K562 (cell line): Measurements from ENCODE around the gene CAMK2N1. TPM values are rescaled to one million over a fixed set of nuclear protein-coding genes. Genes with fewer than 3 reads are reported as not detected.

Experiments
- AFF1 ChIP-seq, 2 experiments: fragments of 450-650 bp; IDR thresholded peaks; 2 replicates each; pipeline ENCODE4 v1.6.1; 2018; ENCODE audit warnings: mild to moderate bottlenecking in 2 of 2, low read depth in 1 of 2; ENCODE audit not compliant: partially characterized antibody in 2 of 2
- C11orf30 ChIP-seq: fragments of 450-650 bp; IDR thresholded peaks from 2 replicates; pipeline ENCODE4 v1.6.1; 2016; ENCODE audit warnings: low read depth, mild to moderate bottlenecking
- CHD1 ChIP-seq: fragments of 200-600 bp; sonication (generic); IDR thresholded peaks from one replicate; pipeline ENCODE4 v1.6.1; 2012; ENCODE audit warnings: mild to moderate bottlenecking, moderate library complexity, low read length, inconsistent platforms
- FOXP1 ChIP-seq: sonication (generic); formaldehyde crosslinking; IDR thresholded peaks from 2 replicates; pipeline ENCODE4 v1.8.0; 2022; ENCODE audit warnings: mild to moderate bottlenecking, missing genetic modification reagents
- ILF3 ChIP-seq: fragments of 450-650 bp; IDR thresholded peaks from 2 replicates; pipeline ENCODE4 v1.6.1; 2018; ENCODE audit warnings: antibody characterized with exemption, mild to moderate bottlenecking, moderate library complexity, borderline replicate concordance
- KHSRP ChIP-seq: fragments of 450-650 bp; IDR thresholded peaks from 2 replicates; pipeline ENCODE4 v1.6.1; 2017
- NFE2 ChIP-seq: IDR thresholded peaks from 2 replicates; pipeline ENCODE4 v1.6.1; 2014; ENCODE audit warnings: antibody characterized with exemption, low read depth
- NRF1 ChIP-seq, 2 experiments: fragments of 450-650 bp; IDR thresholded peaks in 1 of 2; conservative IDR thresholded peaks in 1 of 2; 2 replicates each; pipeline ENCODE4 v1.6.1; 2014; ENCODE audit warnings: mild to moderate bottlenecking in 2 of 2
- YY1 ChIP-seq, 3 experiments: IDR thresholded peaks; 2 replicates each; pipeline ENCODE4 v1.6.1; 2011; ENCODE audit warnings: low read length in 2 of 3, mild to moderate bottlenecking in 2 of 3, moderate library complexity in 2 of 3, borderline replicate concordance in 1 of 3, control low read depth in 1 of 3, low read depth in 1 of 3; ENCODE audit not compliant: insufficient read depth in 3 of 3, insufficient replicate concordance in 2 of 3, control insufficient read depth in 1 of 3, insufficient read length in 1 of 3; ENCODE audit errors: extremely low read depth in 1 of 3
- ZBTB33 ChIP-seq: sonication (generic); formaldehyde crosslinking; IDR thresholded peaks from 2 replicates; pipeline ENCODE4 v1.8.1; 2023; ENCODE audit warnings: mild to moderate bottlenecking, missing genetic modification reagents
- ZKSCAN1 ChIP-seq: fragments of 150-350 bp; IDR thresholded peaks from 2 replicates; pipeline ENCODE4 v1.6.1; 2016; ENCODE audit warnings: low read depth, low read length
- ZNF121 ChIP-seq: sonication (generic); formaldehyde crosslinking; conservative IDR thresholded peaks from 2 replicates; pipeline ENCODE4 v1.8.0; 2022; ENCODE audit warnings: missing genetic modification reagents
- ZNF174 ChIP-seq: fragments of 250-450 bp; sonication (Bioruptor Pico); IDR thresholded peaks from 2 replicates; pipeline ENCODE4 v1.4.0; 2020; ENCODE audit warnings: mild to moderate bottlenecking
- ZNF24 ChIP-seq: fragments of 450-650 bp; IDR thresholded peaks from 2 replicates; pipeline ENCODE4 v1.6.1; 2016
- ZNF316 ChIP-seq: fragments of 450-650 bp; IDR thresholded peaks from 2 replicates; pipeline ENCODE4 v1.6.1; 2016
- ZNF431 ChIP-seq: sonication (generic); formaldehyde crosslinking; IDR thresholded peaks from 2 replicates; pipeline ENCODE4 v1.8.0; 2022; ENCODE audit warnings: mild to moderate bottlenecking, missing genetic modification reagents
- ZNF707 ChIP-seq: fragments of 250-450 bp; sonication (Bioruptor Pico); conservative IDR thresholded peaks from 2 replicates; pipeline ENCODE4 v1.8.0; 2022; ENCODE audit warnings: inconsistent platforms, mild to moderate bottlenecking, moderate library complexity
- polyA plus RNA-seq, 8 experiments: library from polyadenylated mRNA; depleted of rRNA in 4 of 8; stranded (reverse) in 5 of 8; unstranded in 3 of 8; fragments of >200 nt; fragmentation: Nextera tagmentation in 2 of 8; fragmentation: Illumina TruSeq in 1 of 8; extraction: Ambion mirVana in 2 of 8; extraction: Trizol in 1 of 8; gene quantifications; 2 replicates each; pipeline versions ENCODE4 v1.2.1 to v1.2.3, GENCODE V29; 2011 to 2014; ENCODE audit warnings: inconsistent platforms in 1 of 8, missing spikeins in 1 of 8
- total RNA-seq, 7 experiments: library from RNA; depleted of rRNA in 6 of 7; stranded (reverse); fragments of >200 nt in 6 of 7; fragmentation: Illumina TruSeq in 2 of 7; extraction: Trizol in 2 of 7; gene quantifications; 2 replicates each; pipeline versions ENCODE4 v1.2.1 to v1.2.3, GENCODE V29; 2011 to 2021; ENCODE audit warnings: low replicate concordance in 1 of 7

The CAMK2N1 gene
- total and polyA plus RNA-seq, 9 of the 15 experiments (the other 6 are each of a cell fraction or from before 2014, with no cell fraction given): 0.09 to 1.4 (median 0.34) TPM

- TF ChIP-seq ZNF707: no peak
- no peak for TF ChIP-seq ZNF174
- no peak for TF ChIP-seq ZNF431 (CRISPR knock-in tag)
- TF ChIP-seq CHD1: no peak
- peak; percentile 58 for TF ChIP-seq ZNF316
- TF ChIP-seq ZNF121 (CRISPR knock-in tag): no peak
- no peak for TF ChIP-seq NRF1 (conservative IDR thresholded peaks at IDR 0.05 in 1 of 2, IDR thresholded peaks at IDR 0.05 in 1 of 2)
- TF ChIP-seq ZKSCAN1: no peak
- TF ChIP-seq ZBTB33 (CRISPR knock-in tag): no peak
- TF ChIP-seq FOXP1 (CRISPR knock-in tag): no peak
- TF ChIP-seq C11orf30: peak; percentile 32; the same call in 1 of the 2 replicates
- TF ChIP-seq NFE2: peak; percentile 24; the same call in 1 of the 2 replicates
- TF ChIP-seq ILF3: no peak
- peak; percentile 60; the same call in 1 of the 2 replicates for TF ChIP-seq ZNF24
- TF ChIP-seq AFF1 (IDR thresholded peaks at IDR 0.05; ENCODE audit: low read depth in 1 of 2, partially characterized antibody in 2 of 2): no peak
- TF ChIP-seq KHSRP: no peak
- TF ChIP-seq YY1 (IDR thresholded peaks at IDR 0.05; ENCODE audit: borderline replicate concordance in 1 of 3, control insufficient read depth in 1 of 3, extremely low read depth in 1 of 3, insufficient read depth in 3 of 3, insufficient read length in 1 of 3, insufficient replicate concordance in 2 of 3, low read depth in 1 of 3, low read length in 2 of 3): no peak
These were observed 36.2 kb downstream of the CAMK2N1 start (continued) for GRCh38 chr1:20449735-20450311.
